K562 (cell line): ENCODE data around the gene IL5. TPM values are rescaled to one million over a fixed set of nuclear protein-coding genes. Genes with fewer than 3 reads are reported as not detected.
"Not testable (repeated sequence)": the region's sequence is repeated elsewhere in the genome, so short reads cannot be mapped to it uniquely, and the experiment has no call there.

Experiments
- ATAC-seq: fragments of 200-7000 bp; cut with Tn5 transposase; 3 replicates; pipeline ENCODE4 v1.9.1; 2020; ENCODE audit warnings: moderate library complexity
- BruUV-seq: library from RNA; stranded (reverse); fragments of 400-500 nt; replicated peaks from 2 replicates; lab custom pipeline; 2021; lab: Mats Ljungman, UMichigan
- CTCF ChIA-PET: fragments of 300-600 bp; formaldehyde crosslinking; extraction: SDS; loops from one replicate; lab custom pipeline; 2021; ENCODE audit warnings: low intra/inter-chr PET ratio; lab: Yijun Ruan, JAX
- POLR2A ChIA-PET: fragments of 300-600, 350-650 bp; sonication (Branson Sonifier 250); formaldehyde crosslinking; extraction: SDS; loops from one replicate; lab custom pipeline; 2021; ENCODE audit warnings: antibody characterized with exemption, inconsistent platforms; lab: Yijun Ruan, JAX
- DNase-seq, 4 experiments: peaks; one replicate each; pipeline versions ENCODE4 v3.0.0 to v3.0.0-alpha.2; 2011 to 2018; ENCODE audit warnings: low spot score in 3 of 4, mixed read lengths in 3 of 4; ENCODE audit errors: extremely low read depth in 1 of 4
- FAIRE-seq: peaks from 2 replicates; lab custom pipeline; 2011; peaks lifted over from hg19 to GRCh38; lab: Jason Lieb, UNC
- H2AFZ ChIP-seq: 2 replicates; pipeline ENCODE4 v1.6.0; 2011; ENCODE audit warnings: low read depth, low read length, control low read depth, inconsistent platforms
- H3K27ac ChIP-seq: fragments of 200-600 bp; 3 replicates; pipeline ENCODE4 v1.8.0; 2011; ENCODE audit warnings: low read depth, mild to moderate bottlenecking, control low read depth, inconsistent platforms, low read length, moderate library complexity, mixed read lengths; ENCODE audit errors: extremely low read depth
- H3K27me3 ChIP-seq, 2 experiments: fragments of 300-600 bp in 1 of 2; 2 replicates in 1 of 2; 3 replicates in 1 of 2; pipeline versions ENCODE4 v1.6.0 to v1.8.0; 2011; ENCODE audit warnings: inconsistent platforms in 2 of 2, low read length in 2 of 2, mild to moderate bottlenecking in 1 of 2, mixed read lengths in 1 of 2, moderate library complexity in 1 of 2; ENCODE audit not compliant: control insufficient read depth in 2 of 2, insufficient read depth in 2 of 2
- H3K36me3 ChIP-seq: fragments of 300-600 bp; 3 replicates; pipeline ENCODE4 v1.8.0; 2011; ENCODE audit warnings: mild to moderate bottlenecking, low read length, inconsistent platforms; ENCODE audit not compliant: control insufficient read depth, insufficient read depth
- H3K4me1 ChIP-seq, 2 experiments: fragments of 200-600 bp in 1 of 2; replicated peaks in 1 of 2; 2 replicates in 1 of 2; 3 replicates in 1 of 2; pipeline versions ENCODE4 v1.5.1 to v1.8.0; 2011; ENCODE audit warnings: inconsistent platforms in 2 of 2, low read length in 2 of 2, mild to moderate bottlenecking in 1 of 2, mixed read lengths in 1 of 2, moderate library complexity in 1 of 2; ENCODE audit not compliant: control insufficient read depth in 2 of 2, insufficient read depth in 2 of 2
- H3K4me2 ChIP-seq: 2 replicates; pipeline ENCODE4 v1.6.1; 2011; ENCODE audit warnings: low read length, control low read depth, inconsistent platforms, mixed read lengths; ENCODE audit not compliant: insufficient read depth
- H3K4me3 ChIP-seq: fragments of 200-600 bp; sonication (generic), shearing (Covaris generic); 2 replicates; pipeline ENCODE4 v1.5.1; 2016; ENCODE audit warnings: control low read depth, inconsistent platforms
- H3K79me2 ChIP-seq: fragments of 200-600 bp; 3 replicates; pipeline ENCODE4 v1.8.0; 2011; ENCODE audit warnings: low read length, inconsistent platforms; ENCODE audit not compliant: control insufficient read depth, insufficient read depth
- H3K9ac ChIP-seq, 2 experiments: 2 replicates each; pipeline versions ENCODE4 v1.6.0 to v1.6.1; 2011; ENCODE audit warnings: low read depth in 2 of 2, low read length in 2 of 2, control low read depth in 1 of 2, inconsistent platforms in 1 of 2, mild to moderate bottlenecking in 1 of 2, mixed read lengths in 1 of 2; ENCODE audit not compliant: insufficient read depth in 1 of 2
- H3K9me1 ChIP-seq: one replicate; pipeline ENCODE4 v1.6.0; 2011; ENCODE audit warnings: inconsistent platforms, mild to moderate bottlenecking, low read length, moderate library complexity; ENCODE audit not compliant: control insufficient read depth, insufficient read depth
- H3K9me3 ChIP-seq: replicated peaks from 2 replicates; pipeline ENCODE4 v1.5.1; 2011; ENCODE audit warnings: low read depth, low read length, inconsistent platforms; ENCODE audit not compliant: control insufficient read depth, insufficient read depth
- H4K20me1 ChIP-seq: replicated peaks from 2 replicates; pipeline ENCODE4 v1.6.1; 2011; ENCODE audit warnings: low read length, inconsistent platforms, mixed read lengths; ENCODE audit not compliant: control insufficient read depth, insufficient read depth
- ARID1B ChIP-seq: fragments of 450-650 bp; IDR thresholded peaks from 2 replicates; pipeline ENCODE4 v1.6.1; 2016; ENCODE audit warnings: antibody characterized with exemption, mild to moderate bottlenecking, inconsistent platforms
- FOSL1 ChIP-seq: fragments of 200-800 bp; sonication (Bioruptor generic); conservative IDR thresholded peaks from 2 replicates; pipeline ENCODE4 v1.6.1; 2016; ENCODE audit warnings: missing genetic modification characterization, missing compliant biosample characterization
- RFX1 ChIP-seq: fragments of 450-650 bp; IDR thresholded peaks from 2 replicates; pipeline ENCODE4 v1.6.1; 2016; ENCODE audit warnings: mild to moderate bottlenecking, moderate library complexity
- TEAD4 ChIP-seq, 2 experiments: sonication (generic) in 1 of 2; formaldehyde crosslinking in 1 of 2; IDR thresholded peaks; 2 replicates each; pipeline versions ENCODE4 v1.6.1 to v1.8.0; 2012 to 2022; ENCODE audit warnings: borderline replicate concordance in 1 of 2, inconsistent platforms in 1 of 2, low read length in 1 of 2, mild to moderate bottlenecking in 1 of 2, missing genetic modification reagents in 1 of 2
- WGBS: fragments of 100-300 bp; shearing (Covaris generic); methylation state at CpG from one replicate; pipeline ENCODE4 v1.1.6; 2016; ENCODE audit warnings: low coverage, mixed read lengths; ENCODE audit not compliant: insufficient coverage; ENCODE audit errors: missing lambda C conversion rate; 5-methylcytosine and 5-hydroxymethylcytosine counted together
- in situ Hi-C: fragments of 300-500 bp; cut with MboI; formaldehyde crosslinking; loops from 4 replicates; pipeline ENCODE4 v1.15.0; 2018; ENCODE audit warnings: inconsistent platforms, mixed read lengths
- intact Hi-C: fragments of 100-400 bp; cut with micrococcal nuclease; formaldehyde crosslinking; loops from 2 replicates; pipeline ENCODE4 v1.14.2; 2022
- polyA plus RNA-seq, 8 experiments: library from polyadenylated mRNA; depleted of rRNA in 4 of 8; stranded (reverse) in 5 of 8; unstranded in 3 of 8; fragments of >200 nt; fragmentation: Nextera tagmentation in 2 of 8; fragmentation: Illumina TruSeq in 1 of 8; extraction: Ambion mirVana in 2 of 8; extraction: Trizol in 1 of 8; gene quantifications; 2 replicates each; pipeline versions ENCODE4 v1.2.1 to v1.2.3, GENCODE V29; 2011 to 2014; ENCODE audit warnings: inconsistent platforms in 1 of 8, missing spikeins in 1 of 8
- total RNA-seq, 7 experiments: library from RNA; depleted of rRNA in 6 of 7; stranded (reverse); fragments of >200 nt in 6 of 7; fragmentation: Illumina TruSeq in 2 of 7; extraction: Trizol in 2 of 7; gene quantifications; 2 replicates each; pipeline versions ENCODE4 v1.2.1 to v1.2.3, GENCODE V29; 2011 to 2021; ENCODE audit warnings: low replicate concordance in 1 of 7

IL5 gene
- total and polyA plus RNA-seq, 9 of the 15 experiments (the other 6 are each of a cell fraction or from before 2014, with no cell fraction given) = 0.44 TPM; not detected in 8

DNA sequence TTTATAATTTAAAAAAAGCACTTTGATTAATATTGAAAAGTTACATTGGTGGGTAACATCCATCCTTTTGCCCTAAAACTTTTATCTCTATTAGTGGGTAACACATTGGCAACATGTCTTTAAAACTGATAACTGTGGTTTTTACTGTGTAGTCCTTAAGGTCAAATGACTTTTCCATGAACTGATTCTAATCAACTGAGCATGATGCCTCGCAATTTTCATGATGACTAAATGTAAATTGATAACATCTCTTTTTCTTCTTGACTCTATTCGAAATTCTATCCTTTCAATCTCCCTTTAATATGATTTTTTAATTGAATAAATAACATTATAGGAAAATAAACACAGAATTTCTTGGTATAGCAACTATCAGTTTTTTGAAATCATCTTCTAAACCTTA is 6.3 kb upstream of the IL5 start:
- Histone ChIP-seq H3K4me1 (no peaks in the 10 kb centered on the region), H3K4me3 (no peak overlapping the region), H3K79me2 (no peaks in the 10 kb centered on the region), H3K9me1 (no peaks in the 10 kb centered on the region), H3K9me3 (no peaks in the 10 kb centered on the region), H3K27me3 (no peaks in the 10 kb centered on the region), H3K27ac (no peak overlapping the region), H3K9ac (no peak overlapping the region), H3K4me2 (no peak overlapping the region), H3K36me3 (no peaks in the 10 kb centered on the region), H4K20me1 (no peaks in the 10 kb centered on the region), H2AFZ (no peak overlapping the region)
- CTCF ChIA-PET = no interaction called here
- intact Hi-C loops = no loop called here
- in situ Hi-C loops = no loop called here
- FAIRE-seq = no peak
- no peak for DNase-seq
- POLR2A ChIA-PET = no interaction called here
- ATAC-seq = no peak
- WGBS = 2% methylated on average over 2 of the region's 2 CpGs
- no peak for TF ChIP-seq RFX1
- TF ChIP-seq FOSL1 = peak; percentile 57
- peak; percentile 38; the same call in 1 of the 2 replicates for TF ChIP-seq ARID1B
- TF ChIP-seq TEAD4 (IDR thresholded peaks at IDR 0.05; ENCODE audit: low read length) = peak; percentile 26; the same call in 1 of the 2 replicates
- no peak for TF ChIP-seq TEAD4 (CRISPR knock-in tag; IDR thresholded peaks at IDR 0.05; ENCODE audit: borderline replicate concordance)
- BruUV-seq = no TSS peak

DNA sequence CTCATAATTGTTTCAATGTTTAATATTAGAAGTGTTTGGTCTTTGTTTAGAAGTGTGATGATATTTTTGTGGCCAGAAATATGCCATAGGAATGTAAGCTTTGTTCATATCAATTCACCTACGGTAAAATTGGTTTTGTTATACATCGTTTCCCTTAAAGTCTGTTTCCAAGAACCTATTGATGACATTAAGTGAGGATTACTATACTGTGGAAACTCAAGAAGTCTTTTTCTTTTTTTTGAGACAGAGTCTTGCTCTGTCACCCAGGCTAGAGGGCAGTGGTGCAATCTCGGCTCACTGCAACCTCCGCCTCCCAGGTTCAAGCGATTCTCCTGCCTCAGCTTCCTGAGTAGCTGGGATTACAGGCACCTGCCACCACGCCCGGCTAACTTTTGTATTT is 5.5 kb upstream of the IL5 start:
- H3K9me3 ChIP-seq, H2AFZ ChIP-seq, ATAC-seq, H3K4me1 ChIP-seq, BruUV-seq, H3K4me3 ChIP-seq, H3K9me1 ChIP-seq, DNase-seq, H3K4me2 ChIP-seq, H3K79me2 ChIP-seq, CTCF ChIA-PET, intact Hi-C loops, H3K36me3 ChIP-seq, H4K20me1 ChIP-seq, FAIRE-seq, in situ Hi-C loops, H3K27me3 ChIP-seq, H3K9ac ChIP-seq, H3K27ac ChIP-seq: not testable (repeated sequence)
- WGBS = 79% methylated on average over 5 of the region's 7 CpGs
- POLR2A ChIA-PET = interaction anchor here (0.6 to 1.4 kb wide), 3 partner anchors 8 to 1420 kb away, joined by 3 to 5 read pairs (median 4); partner anchors contain the start of gene RAD50
